AG09309 (cell line): ENCODE results near the gene C18orf54.

Experiments
- DNase-seq: peaks from one replicate; pipeline ENCODE4 v3.0.0-alpha.2; 2010; ENCODE audit warnings: low read depth
- H3K4me3 ChIP-seq: 2 replicates; pipeline ENCODE4 v1.5.1; 2011; ENCODE audit warnings: mild to moderate bottlenecking, low read depth, low read length, moderate library complexity; ENCODE audit not compliant: control insufficient read depth
- TF ChIP-seq, protein P1 (sequence below): IDR thresholded peaks from 2 replicates; pipeline ENCODE4 v1.5.1; 2011; ENCODE audit warnings: mild to moderate bottlenecking, low read depth, low read length, inconsistent platforms; ENCODE audit not compliant: insufficient read depth, control insufficient read depth; ENCODE audit errors: missing control alignments

C18orf54 gene

GRCh38 chr18:54396760-54397159, 39.1 kb downstream of the C18orf54 start:
- H3K4me3 ChIP-seq, result no peak overlapping the region
- DNase-seq, result no peak
- TF ChIP-seq, protein P1, sequence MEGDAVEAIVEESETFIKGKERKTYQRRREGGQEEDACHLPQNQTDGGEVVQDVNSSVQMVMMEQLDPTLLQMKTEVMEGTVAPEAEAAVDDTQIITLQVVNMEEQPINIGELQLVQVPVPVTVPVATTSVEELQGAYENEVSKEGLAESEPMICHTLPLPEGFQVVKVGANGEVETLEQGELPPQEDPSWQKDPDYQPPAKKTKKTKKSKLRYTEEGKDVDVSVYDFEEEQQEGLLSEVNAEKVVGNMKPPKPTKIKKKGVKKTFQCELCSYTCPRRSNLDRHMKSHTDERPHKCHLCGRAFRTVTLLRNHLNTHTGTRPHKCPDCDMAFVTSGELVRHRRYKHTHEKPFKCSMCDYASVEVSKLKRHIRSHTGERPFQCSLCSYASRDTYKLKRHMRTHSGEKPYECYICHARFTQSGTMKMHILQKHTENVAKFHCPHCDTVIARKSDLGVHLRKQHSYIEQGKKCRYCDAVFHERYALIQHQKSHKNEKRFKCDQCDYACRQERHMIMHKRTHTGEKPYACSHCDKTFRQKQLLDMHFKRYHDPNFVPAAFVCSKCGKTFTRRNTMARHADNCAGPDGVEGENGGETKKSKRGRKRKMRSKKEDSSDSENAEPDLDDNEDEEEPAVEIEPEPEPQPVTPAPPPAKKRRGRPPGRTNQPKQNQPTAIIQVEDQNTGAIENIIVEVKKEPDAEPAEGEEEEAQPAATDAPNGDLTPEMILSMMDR, result no peak

- no peak for DNase-seq
- TF ChIP-seq, protein P1, result no peak
- no peak overlapping the region for H3K4me3 ChIP-seq
Measured at GRCh38 chr18:54405290-54405689, 47.6 kb downstream of the C18orf54 start.

GRCh38 chr18:54411781-54412180, 54.1 kb downstream of the C18orf54 start:
- DNase-seq, result no peak
- no peak overlapping the region for H3K4me3 ChIP-seq
- TF ChIP-seq, protein P1, result no peak

DNA sequence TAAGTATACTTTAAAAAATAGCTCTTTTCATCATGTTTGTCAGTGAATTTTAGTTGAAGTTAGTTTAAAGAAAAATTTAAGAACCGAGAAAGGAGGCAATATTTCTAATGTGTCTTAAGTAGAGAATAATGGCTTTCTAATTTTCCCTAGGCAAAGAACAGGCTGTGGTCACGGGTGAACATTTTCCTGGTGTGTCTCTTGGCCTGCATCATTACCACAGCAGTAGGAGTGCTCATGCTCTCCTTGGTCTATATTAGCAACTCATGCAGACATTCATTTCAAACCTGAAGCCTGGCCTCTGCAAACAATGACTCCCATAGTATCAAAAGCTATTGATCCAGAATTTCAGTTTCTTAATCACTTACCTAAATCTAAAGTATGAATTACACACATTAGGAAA, 57.4 kb downstream of the C18orf54 start:
- DNase-seq, result no peak
- H3K4me3 ChIP-seq, result no peak overlapping the region
- TF ChIP-seq, protein P1, result no peak

GRCh38 chr18:54416436-54416835, 58.7 kb downstream of the C18orf54 start:
- no peak overlapping the region for H3K4me3 ChIP-seq
- TF ChIP-seq, protein P1, result no peak
- peak; percentile 64 for DNase-seq

- DNase-seq, result no peak
- TF ChIP-seq, protein P1, result no peak
- H3K4me3 ChIP-seq, result no peak overlapping the region
Measured at GRCh38 chr18:54423831-54424230, 66.1 kb downstream of the C18orf54 start.

GRCh38 chr18:54426085-54426665, 68.5 kb downstream of the C18orf54 start:
- no peak for DNase-seq
- H3K4me3 ChIP-seq, result no peak overlapping the region
- TF ChIP-seq, protein P1, result no peak
